ENCODE results near the gene NRF1.
"Not testable (repeated sequence)": the region's sequence is repeated elsewhere in the genome, so short reads cannot be mapped to it uniquely, and the experiment has no call there.

NRF1 gene

GRCh38 chr7:129782818-129783583 lies 171.5 kb downstream of the NRF1 start:
- DNase-seq (ENCODE audit: low spot score), result no peak

GRCh38 chr7:129783584-129783919 lies 172.0 kb downstream of the NRF1 start:
- DNase-seq (ENCODE audit: low spot score), result no peak

GRCh38 chr7:129784437-129784782 lies 172.9 kb downstream of the NRF1 start:
- no peak for DNase-seq (ENCODE audit: low spot score)

- no peak for DNase-seq (ENCODE audit: low spot score)
Observed at GRCh38 chr7:129784783-129785684, 173.5 kb downstream of the NRF1 start.

GRCh38 chr7:129785685-129786514 lies 174.4 kb downstream of the NRF1 start:
- DNase-seq (ENCODE audit: low spot score), result peak; percentile 65

GRCh38 chr7:129786825-129787563 lies 175.5 kb downstream of the NRF1 start:
- DNase-seq (ENCODE audit: low spot score), result no peak

- DNase-seq (ENCODE audit: low spot score), result no peak
Observed at GRCh38 chr7:129789000-129789399, 177.5 kb downstream of the NRF1 start.

GRCh38 chr7:129789652-129790051 lies 178.1 kb downstream of the NRF1 start:
- no peak for DNase-seq (ENCODE audit: low spot score)

GRCh38 chr7:129790136-129790535 lies 178.6 kb downstream of the NRF1 start:
- no peak for DNase-seq (ENCODE audit: low spot score)

- DNase-seq (ENCODE audit: low spot score), result peak; percentile 44
Observed at GRCh38 chr7:129792721-129793120, 181.2 kb downstream of the NRF1 start.

GRCh38 chr7:129793506-129794310 lies 182.2 kb downstream of the NRF1 start:
- DNase-seq (ENCODE audit: low spot score), result no peak

- not testable (repeated sequence) for DNase-seq (ENCODE audit: low spot score)
Observed at GRCh38 chr7:129794461-129794860, 182.9 kb downstream of the NRF1 start.

- no peak for DNase-seq (ENCODE audit: low spot score)
Observed at GRCh38 chr7:129796186-129796775, 184.8 kb downstream of the NRF1 start.

GRCh38 chr7:129797214-129797789 lies 185.8 kb downstream of the NRF1 start:
- no peak for DNase-seq (ENCODE audit: low spot score)

- DNase-seq (ENCODE audit: low spot score), result no peak
Observed at GRCh38 chr7:129798616-129799349, 187.3 kb downstream of the NRF1 start.

- no peak for DNase-seq (ENCODE audit: low spot score)
Observed at GRCh38 chr7:129799350-129799955, 187.9 kb downstream of the NRF1 start.

GRCh38 chr7:129800901-129801300 lies 189.4 kb downstream of the NRF1 start:
- no peak for DNase-seq (ENCODE audit: low spot score)

GRCh38 chr7:129801882-129802281 lies 190.4 kb downstream of the NRF1 start:
- no peak for DNase-seq (ENCODE audit: low spot score)

GRCh38 chr7:129803546-129804081 lies 192.1 kb downstream of the NRF1 start:
- no peak for DNase-seq (ENCODE audit: low spot score)

Measured in ecto neural progenitor cell (in vitro differentiated cells).